ENCODE data around the gene USP31.

The USP31 gene

DNA sequence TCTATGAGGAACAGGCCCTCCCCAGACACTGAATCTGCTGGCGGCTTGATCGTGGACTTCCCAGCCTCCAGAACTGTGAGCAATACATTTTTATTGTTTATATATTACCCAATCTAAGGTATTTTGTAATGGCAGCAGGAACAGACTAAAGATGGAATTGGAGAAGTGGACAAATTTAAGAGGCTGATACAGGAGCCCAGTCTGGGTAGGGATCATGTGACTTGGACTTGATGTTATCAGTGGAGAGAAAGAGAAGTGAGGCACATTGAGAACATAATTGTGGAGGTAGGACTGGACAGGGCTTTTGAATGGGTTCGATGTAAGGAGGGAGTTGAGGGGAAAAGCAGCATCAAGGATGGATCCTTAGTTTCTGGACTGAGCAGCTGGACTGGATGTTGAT is 93.8 kb downstream of the USP31 start:
- TF ChIP-seq NFIC (IDR thresholded peaks at IDR 0.05) (no peak), TAF1 (IDR thresholded peaks at IDR 0.05; ENCODE audit: low read depth) (no peak), TCF12 (IDR thresholded peaks at IDR 0.05; ENCODE audit: low read depth) (no peak), CREB1 (IDR thresholded peaks at IDR 0.05; ENCODE audit: low read depth) (no peak), EP300 (IDR thresholded peaks at IDR 0.05; ENCODE audit: borderline replicate concordance) (no peak), TEAD4 (IDR thresholded peaks at IDR 0.05) (no peak), YY1 (IDR thresholded peaks at IDR 0.05; ENCODE audit: low read depth) (no peak), EGR1 (IDR thresholded peaks at IDR 0.05) (no peak), FOXM1 (IDR thresholded peaks at IDR 0.05; ENCODE audit: borderline replicate concordance, low read depth) (no peak), CEBPB (IDR thresholded peaks at IDR 0.05) (no peak), ZBTB7A (IDR thresholded peaks at IDR 0.05; ENCODE audit: low read depth) (no peak)
- TF ChIP-seq, protein P1, sequence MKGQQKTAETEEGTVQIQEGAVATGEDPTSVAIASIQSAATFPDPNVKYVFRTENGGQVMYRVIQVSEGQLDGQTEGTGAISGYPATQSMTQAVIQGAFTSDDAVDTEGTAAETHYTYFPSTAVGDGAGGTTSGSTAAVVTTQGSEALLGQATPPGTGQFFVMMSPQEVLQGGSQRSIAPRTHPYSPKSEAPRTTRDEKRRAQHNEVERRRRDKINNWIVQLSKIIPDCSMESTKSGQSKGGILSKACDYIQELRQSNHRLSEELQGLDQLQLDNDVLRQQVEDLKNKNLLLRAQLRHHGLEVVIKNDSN (IDR thresholded peaks at IDR 0.05): no peak
- TF ChIP-seq, protein P2, sequence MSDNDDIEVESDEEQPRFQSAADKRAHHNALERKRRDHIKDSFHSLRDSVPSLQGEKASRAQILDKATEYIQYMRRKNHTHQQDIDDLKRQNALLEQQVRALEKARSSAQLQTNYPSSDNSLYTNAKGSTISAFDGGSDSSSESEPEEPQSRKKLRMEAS (IDR thresholded peaks at IDR 0.05): no peak
- TF ChIP-seq, protein P3, sequence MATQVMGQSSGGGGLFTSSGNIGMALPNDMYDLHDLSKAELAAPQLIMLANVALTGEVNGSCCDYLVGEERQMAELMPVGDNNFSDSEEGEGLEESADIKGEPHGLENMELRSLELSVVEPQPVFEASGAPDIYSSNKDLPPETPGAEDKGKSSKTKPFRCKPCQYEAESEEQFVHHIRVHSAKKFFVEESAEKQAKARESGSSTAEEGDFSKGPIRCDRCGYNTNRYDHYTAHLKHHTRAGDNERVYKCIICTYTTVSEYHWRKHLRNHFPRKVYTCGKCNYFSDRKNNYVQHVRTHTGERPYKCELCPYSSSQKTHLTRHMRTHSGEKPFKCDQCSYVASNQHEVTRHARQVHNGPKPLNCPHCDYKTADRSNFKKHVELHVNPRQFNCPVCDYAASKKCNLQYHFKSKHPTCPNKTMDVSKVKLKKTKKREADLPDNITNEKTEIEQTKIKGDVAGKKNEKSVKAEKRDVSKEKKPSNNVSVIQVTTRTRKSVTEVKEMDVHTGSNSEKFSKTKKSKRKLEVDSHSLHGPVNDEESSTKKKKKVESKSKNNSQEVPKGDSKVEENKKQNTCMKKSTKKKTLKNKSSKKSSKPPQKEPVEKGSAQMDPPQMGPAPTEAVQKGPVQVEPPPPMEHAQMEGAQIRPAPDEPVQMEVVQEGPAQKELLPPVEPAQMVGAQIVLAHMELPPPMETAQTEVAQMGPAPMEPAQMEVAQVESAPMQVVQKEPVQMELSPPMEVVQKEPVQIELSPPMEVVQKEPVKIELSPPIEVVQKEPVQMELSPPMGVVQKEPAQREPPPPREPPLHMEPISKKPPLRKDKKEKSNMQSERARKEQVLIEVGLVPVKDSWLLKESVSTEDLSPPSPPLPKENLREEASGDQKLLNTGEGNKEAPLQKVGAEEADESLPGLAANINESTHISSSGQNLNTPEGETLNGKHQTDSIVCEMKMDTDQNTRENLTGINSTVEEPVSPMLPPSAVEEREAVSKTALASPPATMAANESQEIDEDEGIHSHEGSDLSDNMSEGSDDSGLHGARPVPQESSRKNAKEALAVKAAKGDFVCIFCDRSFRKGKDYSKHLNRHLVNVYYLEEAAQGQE (IDR thresholded peaks at IDR 0.05; ENCODE audit: low read depth): no peak

DNA sequence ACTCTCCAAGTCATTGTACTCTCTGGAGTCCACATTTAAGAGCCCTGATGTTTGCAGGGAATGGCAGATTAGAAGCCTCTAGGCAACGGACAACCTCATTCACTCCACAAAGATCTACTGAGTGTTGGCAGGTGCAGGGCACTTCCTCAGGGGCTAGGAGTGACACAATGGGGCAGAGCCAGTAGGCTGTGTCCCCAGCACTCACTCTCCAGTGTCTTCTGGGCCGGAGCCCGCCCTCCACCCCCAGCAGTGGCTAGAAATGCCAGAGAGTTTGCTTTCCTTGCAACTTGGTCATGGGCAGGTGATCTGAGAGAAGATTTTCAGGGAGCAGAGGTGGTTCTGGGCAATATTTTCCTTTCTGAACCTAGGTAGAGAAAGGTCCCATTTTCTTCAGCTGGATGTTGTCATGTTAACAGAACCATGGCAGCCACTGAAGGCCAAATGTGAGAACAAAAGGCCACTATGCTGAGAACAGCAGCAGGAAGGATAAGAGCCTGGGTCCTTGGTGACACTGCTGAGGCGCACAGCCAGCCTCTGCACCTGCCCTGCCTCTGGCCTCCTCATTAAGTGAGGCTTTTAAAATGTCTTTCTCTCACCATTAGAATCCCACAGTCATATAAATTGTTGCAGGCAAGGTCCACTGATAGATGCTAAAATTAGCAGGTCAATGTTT is 96.2 kb downstream of the USP31 start:
- TF ChIP-seq, protein P1 (IDR thresholded peaks at IDR 0.05): no peak
- no peak for TF ChIP-seq TCF12 (IDR thresholded peaks at IDR 0.05; ENCODE audit: low read depth)
- no peak for TF ChIP-seq ZBTB7A (IDR thresholded peaks at IDR 0.05; ENCODE audit: low read depth)
- no peak for TF ChIP-seq TAF1 (IDR thresholded peaks at IDR 0.05; ENCODE audit: low read depth)
- no peak for TF ChIP-seq CEBPB (IDR thresholded peaks at IDR 0.05)
- no peak for TF ChIP-seq YY1 (IDR thresholded peaks at IDR 0.05; ENCODE audit: low read depth)
- TF ChIP-seq, protein P3 (IDR thresholded peaks at IDR 0.05; ENCODE audit: low read depth): no peak
- TF ChIP-seq RAD21 (IDR thresholded peaks at IDR 0.05; ENCODE audit: low read depth): no peak
- TF ChIP-seq, protein P2 (IDR thresholded peaks at IDR 0.05): no peak
- TF ChIP-seq TEAD4 (IDR thresholded peaks at IDR 0.05): no peak
- TF ChIP-seq CREB1 (IDR thresholded peaks at IDR 0.05; ENCODE audit: low read depth): no peak
- no peak for TF ChIP-seq NFIC (IDR thresholded peaks at IDR 0.05)
- no peak for TF ChIP-seq FOXM1 (IDR thresholded peaks at IDR 0.05; ENCODE audit: borderline replicate concordance, low read depth)
- TF ChIP-seq EGR1 (IDR thresholded peaks at IDR 0.05): no peak
- TF ChIP-seq EP300 (IDR thresholded peaks at IDR 0.05; ENCODE audit: borderline replicate concordance): no peak

DNA sequence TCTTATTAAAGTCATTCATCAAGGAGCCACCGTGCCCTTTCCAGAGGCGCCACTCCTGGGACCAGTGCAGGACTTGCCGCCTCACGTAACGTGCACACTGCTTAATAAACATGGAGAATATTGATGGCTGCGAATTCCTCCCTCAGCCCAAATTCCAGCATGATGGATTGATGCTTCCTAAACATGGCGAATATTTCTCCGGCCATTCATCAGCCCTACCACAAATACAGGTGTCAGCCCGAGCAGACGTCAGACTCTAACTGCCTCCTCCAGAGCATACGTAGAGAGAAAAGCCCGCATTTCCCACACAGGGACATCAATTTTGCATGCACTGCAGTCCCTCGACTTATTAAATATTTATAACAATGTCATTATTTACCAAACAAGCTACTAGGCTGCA is 97.0 kb downstream of the USP31 start:
- TF ChIP-seq TCF12 (IDR thresholded peaks at IDR 0.05; ENCODE audit: low read depth) (no peak), TEAD4 (IDR thresholded peaks at IDR 0.05) (no peak), TAF1 (IDR thresholded peaks at IDR 0.05; ENCODE audit: low read depth) (no peak), CREB1 (IDR thresholded peaks at IDR 0.05; ENCODE audit: low read depth) (no peak)
- TF ChIP-seq, protein P1 (IDR thresholded peaks at IDR 0.05): no peak

DNA sequence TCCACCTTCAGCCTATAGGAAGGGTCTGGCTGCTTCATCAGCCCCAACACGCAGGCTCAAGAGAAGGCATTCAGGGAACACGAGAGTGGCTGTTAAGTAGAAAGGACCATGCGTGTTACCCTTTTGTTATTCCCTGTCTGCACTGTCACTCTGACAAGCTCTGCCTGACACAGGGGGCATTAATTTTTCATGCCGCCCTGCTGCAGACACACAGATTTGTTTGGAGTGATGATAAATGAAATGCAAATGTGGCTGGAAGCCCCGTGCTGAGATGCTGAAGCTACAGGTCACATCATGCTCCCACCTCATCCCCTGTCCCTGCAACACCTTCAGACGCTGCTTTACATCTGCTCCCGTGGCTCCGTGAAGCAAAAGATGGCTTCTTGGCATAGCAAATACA is 97.7 kb downstream of the USP31 start:
- TF ChIP-seq TAF1 (IDR thresholded peaks at IDR 0.05; ENCODE audit: low read depth) (no peak), NFIC (IDR thresholded peaks at IDR 0.05) (no peak), ZBTB7A (IDR thresholded peaks at IDR 0.05; ENCODE audit: low read depth) (no peak), TCF12 (IDR thresholded peaks at IDR 0.05; ENCODE audit: low read depth) (no peak), FOXM1 (IDR thresholded peaks at IDR 0.05; ENCODE audit: borderline replicate concordance, low read depth) (no peak), EP300 (IDR thresholded peaks at IDR 0.05; ENCODE audit: borderline replicate concordance) (no peak), RAD21 (IDR thresholded peaks at IDR 0.05; ENCODE audit: low read depth) (no peak), YY1 (IDR thresholded peaks at IDR 0.05; ENCODE audit: low read depth) (no peak), TEAD4 (IDR thresholded peaks at IDR 0.05) (no peak), EGR1 (IDR thresholded peaks at IDR 0.05) (no peak), CEBPB (IDR thresholded peaks at IDR 0.05) (no peak), CREB1 (IDR thresholded peaks at IDR 0.05; ENCODE audit: low read depth) (no peak)
- TF ChIP-seq, protein P3 (IDR thresholded peaks at IDR 0.05; ENCODE audit: low read depth): no peak
- TF ChIP-seq, protein P2 (IDR thresholded peaks at IDR 0.05): no peak
- TF ChIP-seq, protein P1 (IDR thresholded peaks at IDR 0.05): no peak
